ENCODE measurements around the gene CHAT. TPM values are rescaled to one million over a fixed set of nuclear protein-coding genes. Genes with fewer than 3 reads are reported as not detected.

CHAT gene
- total RNA-seq, 3 donors from 2014 or later (not counting 1 experiment from before 2014, with no cell fraction given): not detected

DNA sequence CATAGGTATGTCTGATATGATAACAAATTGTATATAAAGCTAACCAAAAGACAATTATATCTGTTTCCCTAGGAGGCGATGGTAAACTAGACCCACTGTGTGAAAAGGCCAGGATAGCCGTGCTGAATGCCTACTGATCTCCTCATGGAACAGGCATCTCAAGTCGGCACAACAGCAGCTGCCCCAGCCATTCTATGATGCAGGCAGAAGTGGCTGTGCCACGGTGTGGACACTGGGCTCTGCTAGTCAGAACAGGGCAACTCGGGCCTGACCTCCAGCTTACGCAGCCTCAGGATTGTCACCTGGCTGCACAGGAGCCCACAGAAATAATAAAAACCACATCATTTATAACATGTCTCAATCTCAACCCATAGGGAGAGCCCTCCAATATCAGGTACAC, 80.6 kb downstream of the CHAT start:
- intact Hi-C loops (cut with micrococcal nuclease): no loop called here
- Histone ChIP-seq H3K36me3 (ENCODE audit: control insufficient read depth, insufficient read depth, low read length) (no peaks in the 10 kb centered on the region), H3K27ac (ENCODE audit: low read length) (no peak overlapping the region), H3K9me3 (ENCODE audit: control insufficient read depth, insufficient read depth, low read length) (no peaks in the 10 kb centered on the region), H3K27me3 (ENCODE audit: control insufficient read depth, insufficient read depth, low read length) (peaks cover 17% of the 10 kb centered on the region), H3K4me3 (ENCODE audit: low read length) (no peak overlapping the region), H3K4me1 (ENCODE audit: control insufficient read depth, insufficient read depth, low read length) (no peaks in the 10 kb centered on the region)
- Mint-ChIP-seq H3K27me3 (ENCODE audit: low read depth in 2 of 2) (peaks cover 31 to 44% of the 10 kb centered on the region in 2 donors), H3K9me3 (no peaks in the 10 kb centered on the region), H3K4me3 (no peak overlapping the region), H3K36me3 (no peaks in the 10 kb centered on the region), H3K27ac (no peak overlapping the region), H3K4me1 (no peaks in the 10 kb centered on the region)
- ATAC-seq: no peak
- TF ChIP-seq, protein P1, sequence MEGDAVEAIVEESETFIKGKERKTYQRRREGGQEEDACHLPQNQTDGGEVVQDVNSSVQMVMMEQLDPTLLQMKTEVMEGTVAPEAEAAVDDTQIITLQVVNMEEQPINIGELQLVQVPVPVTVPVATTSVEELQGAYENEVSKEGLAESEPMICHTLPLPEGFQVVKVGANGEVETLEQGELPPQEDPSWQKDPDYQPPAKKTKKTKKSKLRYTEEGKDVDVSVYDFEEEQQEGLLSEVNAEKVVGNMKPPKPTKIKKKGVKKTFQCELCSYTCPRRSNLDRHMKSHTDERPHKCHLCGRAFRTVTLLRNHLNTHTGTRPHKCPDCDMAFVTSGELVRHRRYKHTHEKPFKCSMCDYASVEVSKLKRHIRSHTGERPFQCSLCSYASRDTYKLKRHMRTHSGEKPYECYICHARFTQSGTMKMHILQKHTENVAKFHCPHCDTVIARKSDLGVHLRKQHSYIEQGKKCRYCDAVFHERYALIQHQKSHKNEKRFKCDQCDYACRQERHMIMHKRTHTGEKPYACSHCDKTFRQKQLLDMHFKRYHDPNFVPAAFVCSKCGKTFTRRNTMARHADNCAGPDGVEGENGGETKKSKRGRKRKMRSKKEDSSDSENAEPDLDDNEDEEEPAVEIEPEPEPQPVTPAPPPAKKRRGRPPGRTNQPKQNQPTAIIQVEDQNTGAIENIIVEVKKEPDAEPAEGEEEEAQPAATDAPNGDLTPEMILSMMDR (IDR thresholded peaks at IDR 0.05): no peak
- 84% methylated on average over 6 of the region's 6 CpGs for WGBS (ENCODE audit: insufficient coverage)
- DNase-seq: no peak

- ATAC-seq: no peak
- peaks cover 16 to 26% of the 10 kb centered on the region in 2 donors for H3K27me3 Mint-ChIP-seq (ENCODE audit: low read depth in 2 of 2)
These were observed 82.5 kb downstream of the CHAT start for GRCh38 chr10:49696311-49696710.

DNA sequence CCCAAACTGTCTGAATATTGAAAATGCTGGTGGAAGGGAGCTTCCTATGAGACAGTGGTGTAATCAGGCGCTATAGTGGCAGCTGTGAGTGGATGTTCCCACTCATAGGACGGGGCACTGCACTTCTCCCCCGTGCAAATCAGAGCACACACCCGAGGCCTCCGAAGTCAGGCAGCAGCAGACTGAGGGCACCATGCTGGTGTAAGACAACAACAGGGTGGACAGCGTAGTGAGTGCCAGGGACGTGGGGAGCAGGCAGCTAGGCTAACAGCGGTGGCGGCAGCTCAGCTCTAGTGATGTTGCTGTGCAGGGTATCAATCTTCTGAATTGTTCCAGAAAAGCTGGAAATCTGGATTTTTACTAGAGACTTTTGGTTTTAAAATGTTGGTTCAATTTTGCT, 84.8 kb downstream of the CHAT start:
- Mint-ChIP-seq H3K4me3 (no peak overlapping the region), H3K9me3 (no peaks in the 10 kb centered on the region), H3K4me1 (no peaks in the 10 kb centered on the region), H3K27me3 (ENCODE audit: low read depth in 2 of 2) (peaks cover 3 to 6% of the 10 kb centered on the region in 2 donors), H3K27ac (no peak overlapping the region), H3K36me3 (no peaks in the 10 kb centered on the region)
- peak in 1 of 3 donors; percentile 18 for ATAC-seq
- Histone ChIP-seq H3K27me3 (ENCODE audit: control insufficient read depth, insufficient read depth, low read length) (peaks cover 3% of the 10 kb centered on the region), H3K9me3 (ENCODE audit: control insufficient read depth, insufficient read depth, low read length) (no peaks in the 10 kb centered on the region), H3K27ac (ENCODE audit: low read length) (no peak overlapping the region), H3K4me3 (ENCODE audit: low read length) (no peak overlapping the region), H3K4me1 (ENCODE audit: control insufficient read depth, insufficient read depth, low read length) (no peaks in the 10 kb centered on the region), H3K36me3 (ENCODE audit: control insufficient read depth, insufficient read depth, low read length) (no peaks in the 10 kb centered on the region)
- WGBS (ENCODE audit: insufficient coverage): 80% methylated on average over 9 of the region's 9 CpGs
- DNase-seq: no peak
- TF ChIP-seq, protein P1 (IDR thresholded peaks at IDR 0.05): no peak
- intact Hi-C loops (cut with micrococcal nuclease): no loop called here

More at GRCh38 chr10:49696311-49696710, 82.5 kb downstream of the CHAT start:
- no peak overlapping the region for H3K4me3 ChIP-seq (ENCODE audit: low read length)
- Mint-ChIP-seq H3K36me3 (no peaks in the 10 kb centered on the region), H3K27ac (no peak overlapping the region), H3K4me1 (no peaks in the 10 kb centered on the region), H3K9me3 (no peaks in the 10 kb centered on the region), H3K4me3 (no peak overlapping the region)
- H3K27me3 ChIP-seq (ENCODE audit: control insufficient read depth, insufficient read depth, low read length): peaks cover 10% of the 10 kb centered on the region
- no peak overlapping the region for H3K27ac ChIP-seq (ENCODE audit: low read length)
- no peaks in the 10 kb centered on the region for H3K36me3 ChIP-seq (ENCODE audit: control insufficient read depth, insufficient read depth, low read length)
- intact Hi-C loops (cut with micrococcal nuclease): no loop called here
- H3K4me1 ChIP-seq (ENCODE audit: control insufficient read depth, insufficient read depth, low read length): no peaks in the 10 kb centered on the region
- no peak for DNase-seq
- 80% methylated on average over 7 of the region's 7 CpGs for WGBS (ENCODE audit: insufficient coverage)
- no peaks in the 10 kb centered on the region for H3K9me3 ChIP-seq (ENCODE audit: control insufficient read depth, insufficient read depth, low read length)
- TF ChIP-seq, protein P1 (IDR thresholded peaks at IDR 0.05): no peak

- Histone ChIP-seq H3K4me1 (ENCODE audit: control insufficient read depth, insufficient read depth, low read length) (no peaks in the 10 kb centered on the region), H3K36me3 (ENCODE audit: control insufficient read depth, insufficient read depth, low read length) (no peaks in the 10 kb centered on the region), H3K27ac (ENCODE audit: low read length) (no peak overlapping the region), H3K27me3 (ENCODE audit: control insufficient read depth, insufficient read depth, low read length) (no peaks in the 10 kb centered on the region), H3K9me3 (ENCODE audit: control insufficient read depth, insufficient read depth, low read length) (no peaks in the 10 kb centered on the region), H3K4me3 (ENCODE audit: low read length) (no peak overlapping the region)
- 93% methylated on average over 3 of the region's 3 CpGs for WGBS (ENCODE audit: insufficient coverage)
- Mint-ChIP-seq H3K4me1 (no peaks in the 10 kb centered on the region), H3K36me3 (no peaks in the 10 kb centered on the region), H3K27ac (no peak overlapping the region), H3K9me3 (no peaks in the 10 kb centered on the region), H3K27me3 (ENCODE audit: low read depth in 2 of 2) (peaks cover 0 to 6% of the 10 kb centered on the region in 2 donors), H3K4me3 (no peak overlapping the region)
- intact Hi-C loops (cut with micrococcal nuclease): no loop called here
- TF ChIP-seq, protein P1 (IDR thresholded peaks at IDR 0.05): no peak
- ATAC-seq (no peak), DNase-seq (no peak)
These were observed 86.4 kb downstream of the CHAT start for GRCh38 chr10:49700211-49700610.
